ENCODE results near the gene FAM151A.

DNA sequence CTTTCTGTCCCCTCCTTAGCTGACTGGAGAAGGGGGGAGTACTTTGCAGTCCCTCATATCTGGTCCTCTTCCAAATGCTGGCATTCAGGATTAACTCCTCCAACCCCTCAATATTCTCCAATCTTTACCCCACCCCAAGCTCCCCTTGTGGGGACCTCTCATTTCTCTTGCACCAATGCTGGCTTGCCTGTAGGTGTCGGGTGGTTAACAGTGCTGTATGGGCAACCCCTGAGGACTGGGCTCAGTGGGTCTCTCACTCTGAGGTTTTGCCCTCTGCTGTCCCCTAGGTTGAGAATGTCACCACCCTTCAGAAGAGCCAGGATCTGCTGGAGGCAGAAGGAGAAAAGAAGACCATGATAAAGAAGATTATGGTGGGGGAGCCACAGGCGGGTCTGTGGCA is 45.2 kb upstream of the FAM151A start:
- TF ChIP-seq CTCF (IDR thresholded peaks at IDR 0.05) (no peak), POLR2A (IDR thresholded peaks at IDR 0.05; ENCODE audit: low read depth) (no peak), EP300 (IDR thresholded peaks at IDR 0.05) (no peak)
